ENCODE data around the gene LIN7A.
A peak's percentile ranks its signal among the peaks of the same experiment; 100 is the strongest.

- TF ChIP-seq FOXA1 (IDR thresholded peaks at IDR 0.05), result no peak
- TF ChIP-seq HNF4A (conservative IDR thresholded peaks at IDR 0.05), result peak; percentile 68 to 87
- no peak for TF ChIP-seq CTCF (IDR thresholded peaks at IDR 0.05; ENCODE audit: low read depth, low read length, missing input control)
- TF ChIP-seq REST (IDR thresholded peaks at IDR 0.05), result peak; percentile 68
- TF ChIP-seq TAF1 (conservative IDR thresholded peaks at IDR 0.05), result no peak
- peak; percentile 62 for TF ChIP-seq SP1 (IDR thresholded peaks at IDR 0.05)
- no peak for TF ChIP-seq RAD21 (IDR thresholded peaks at IDR 0.05)
- TF ChIP-seq GABPA (IDR thresholded peaks at IDR 0.05 in 1 of 2, conservative IDR thresholded peaks at IDR 0.05 in 1 of 2), result no peak
- TF ChIP-seq, protein P1, sequence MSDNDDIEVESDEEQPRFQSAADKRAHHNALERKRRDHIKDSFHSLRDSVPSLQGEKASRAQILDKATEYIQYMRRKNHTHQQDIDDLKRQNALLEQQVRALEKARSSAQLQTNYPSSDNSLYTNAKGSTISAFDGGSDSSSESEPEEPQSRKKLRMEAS (IDR thresholded peaks at IDR 0.05), result peak; percentile 92
- TF ChIP-seq, protein P2, sequence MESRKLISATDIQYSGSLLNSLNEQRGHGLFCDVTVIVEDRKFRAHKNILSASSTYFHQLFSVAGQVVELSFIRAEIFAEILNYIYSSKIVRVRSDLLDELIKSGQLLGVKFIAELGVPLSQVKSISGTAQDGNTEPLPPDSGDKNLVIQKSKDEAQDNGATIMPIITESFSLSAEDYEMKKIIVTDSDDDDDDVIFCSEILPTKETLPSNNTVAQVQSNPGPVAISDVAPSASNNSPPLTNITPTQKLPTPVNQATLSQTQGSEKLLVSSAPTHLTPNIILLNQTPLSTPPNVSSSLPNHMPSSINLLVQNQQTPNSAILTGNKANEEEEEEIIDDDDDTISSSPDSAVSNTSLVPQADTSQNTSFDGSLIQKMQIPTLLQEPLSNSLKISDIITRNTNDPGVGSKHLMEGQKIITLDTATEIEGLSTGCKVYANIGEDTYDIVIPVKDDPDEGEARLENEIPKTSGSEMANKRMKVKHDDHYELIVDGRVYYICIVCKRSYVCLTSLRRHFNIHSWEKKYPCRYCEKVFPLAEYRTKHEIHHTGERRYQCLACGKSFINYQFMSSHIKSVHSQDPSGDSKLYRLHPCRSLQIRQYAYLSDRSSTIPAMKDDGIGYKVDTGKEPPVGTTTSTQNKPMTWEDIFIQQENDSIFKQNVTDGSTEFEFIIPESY (IDR thresholded peaks at IDR 0.05), result peak; percentile 58
- peak; percentile 23 to 54 for TF ChIP-seq RXRA (IDR thresholded peaks at IDR 0.05)
Measured at GRCh38 chr12:80778005-80778541, 159.7 kb downstream of the LIN7A start.
